NT2/D1 (cell line): ENCODE measurements around the gene MAP9.
A peak's percentile ranks its signal among the peaks of the same experiment; 100 is the strongest.

Experiments
- DNase-seq: peaks from one replicate; pipeline ENCODE4 v3.0.0-alpha.2; 2011; ENCODE audit warnings: low read depth, low spot score
- H3K27me3 ChIP-seq: 2 replicates; pipeline ENCODE4 v1.6.0; 2011; ENCODE audit warnings: mild to moderate bottlenecking; ENCODE audit not compliant: insufficient read length, insufficient read depth
- H3K36me3 ChIP-seq: 2 replicates; pipeline ENCODE4 v1.6.1; 2011; ENCODE audit warnings: mild to moderate bottlenecking, low read length, mixed read lengths; ENCODE audit not compliant: insufficient read depth, insufficient read length
- H3K4me1 ChIP-seq: 2 replicates; pipeline ENCODE4 v1.5.1; 2011; ENCODE audit not compliant: insufficient read depth, insufficient read length
- H3K4me3 ChIP-seq: 2 replicates; pipeline ENCODE4 v1.5.1; 2011; ENCODE audit warnings: low read depth; ENCODE audit not compliant: insufficient read length
- H3K9ac ChIP-seq: 2 replicates; pipeline ENCODE4 v1.6.0; 2011; ENCODE audit warnings: low read depth; ENCODE audit not compliant: insufficient read length
- H3K9me3 ChIP-seq: 2 replicates; pipeline ENCODE4 v1.5.1; 2011; ENCODE audit warnings: mild to moderate bottlenecking, low read length; ENCODE audit not compliant: insufficient read depth
- SUZ12 ChIP-seq: IDR thresholded peaks from 2 replicates; pipeline ENCODE4 v1.6.1; 2011; ENCODE audit not compliant: insufficient read length, insufficient read depth; ENCODE audit errors: extremely low read depth
- YY1 ChIP-seq: IDR thresholded peaks from 2 replicates; pipeline ENCODE4 v1.6.1; 2011; ENCODE audit not compliant: insufficient read length, insufficient read depth
- ZNF274 ChIP-seq: IDR thresholded peaks from 2 replicates; pipeline ENCODE4 v1.6.1; 2011; ENCODE audit warnings: mild to moderate bottlenecking, low read depth, low read length

Gene MAP9

DNA sequence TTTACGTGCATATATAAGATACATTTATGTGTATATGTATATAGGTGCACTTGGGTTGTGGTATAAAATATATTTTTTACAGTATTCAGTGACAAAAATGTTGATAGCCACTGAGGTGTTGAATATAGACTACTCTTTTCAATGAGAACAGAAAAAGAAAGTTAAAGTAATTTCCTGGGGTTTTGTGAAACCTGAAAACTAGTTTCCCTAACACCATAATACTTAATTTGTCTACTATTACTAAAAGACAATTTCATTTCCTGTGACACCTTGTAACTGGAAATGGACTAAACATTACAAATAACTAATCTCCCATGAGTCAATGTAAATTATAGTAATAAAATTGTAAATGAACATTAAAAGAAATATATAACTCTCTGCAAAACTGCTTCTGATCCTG, 32.0 kb upstream of the MAP9 start:
- no peaks in the 10 kb centered on the region for H3K4me1 ChIP-seq
- H3K36me3 ChIP-seq, result no peaks in the 10 kb centered on the region
- no peak overlapping the region for H3K4me3 ChIP-seq
- no peak for TF ChIP-seq SUZ12
- TF ChIP-seq YY1, result no peak
- TF ChIP-seq ZNF274, result no peak
- H3K9ac ChIP-seq, result no peak overlapping the region
- no peaks in the 10 kb centered on the region for H3K27me3 ChIP-seq
- no peak for DNase-seq
- no peaks in the 10 kb centered on the region; the same call in 1 of the 2 replicates for H3K9me3 ChIP-seq

DNA sequence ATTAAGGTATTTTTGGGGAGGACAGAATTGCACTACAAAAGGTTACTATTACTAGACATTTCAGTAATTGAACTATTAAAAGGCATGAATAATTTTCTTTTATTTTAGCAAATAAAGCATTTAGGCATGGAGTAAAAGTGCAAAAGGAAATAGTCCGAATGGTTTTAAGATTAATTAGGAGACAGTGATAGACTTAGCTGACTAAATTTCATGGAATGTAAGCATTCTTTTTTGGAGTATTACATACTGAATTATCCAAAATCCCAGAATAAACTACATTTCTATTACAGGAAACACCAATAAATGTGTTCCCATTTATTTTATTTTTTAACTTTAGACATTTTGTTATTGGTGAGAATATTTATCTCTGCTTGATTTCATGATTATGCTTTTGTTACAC, 30.7 kb upstream of the MAP9 start:
- DNase-seq, result no peak
- TF ChIP-seq SUZ12, result no peak
- no peak for TF ChIP-seq ZNF274
- no peak for TF ChIP-seq YY1
- H3K36me3 ChIP-seq, result no peaks in the 10 kb centered on the region
- H3K27me3 ChIP-seq, result no peaks in the 10 kb centered on the region
- no peaks in the 10 kb centered on the region; the same call in 1 of the 2 replicates for H3K9me3 ChIP-seq
- H3K4me1 ChIP-seq, result no peaks in the 10 kb centered on the region
- H3K9ac ChIP-seq, result no peak overlapping the region
- no peak overlapping the region for H3K4me3 ChIP-seq

DNA sequence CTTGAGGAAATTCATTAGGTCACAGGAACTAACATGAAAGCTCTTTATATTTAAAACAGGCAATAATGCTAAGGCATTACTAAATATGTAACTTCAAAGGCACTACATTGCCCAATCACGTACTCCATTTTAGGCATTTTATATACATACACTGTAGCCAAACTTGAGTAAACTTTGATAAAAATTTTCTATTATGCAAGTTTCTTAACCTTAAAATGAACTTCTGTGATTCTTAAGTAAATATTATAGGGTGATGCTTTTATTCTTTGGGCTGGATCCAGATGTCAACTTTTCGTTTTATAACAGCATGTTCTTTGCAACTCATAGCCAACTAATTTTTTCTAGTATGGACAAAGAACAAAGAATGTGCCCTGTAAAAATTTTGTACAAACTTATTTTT, 28.3 kb upstream of the MAP9 start:
- DNase-seq, result no peak

DNA sequence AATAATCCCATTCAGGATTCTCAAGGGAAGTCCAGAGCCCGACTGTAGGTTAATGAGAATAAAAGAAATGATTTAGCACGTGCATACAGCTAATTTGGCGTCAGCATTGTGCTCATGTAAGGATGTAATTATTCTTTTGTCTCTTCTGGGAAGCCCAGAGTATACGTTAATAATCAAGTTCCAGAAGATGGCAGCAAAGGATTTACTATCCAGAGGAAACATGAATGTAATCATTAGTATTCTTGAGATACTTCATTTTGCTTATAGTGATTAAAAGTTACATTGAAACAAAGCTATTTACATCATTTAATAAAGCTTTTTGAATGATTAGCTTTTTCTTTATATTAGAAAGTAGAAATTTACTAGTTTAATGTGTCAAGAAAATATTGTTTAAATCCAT, 27.1 kb upstream of the MAP9 start:
- no peak overlapping the region for H3K9ac ChIP-seq
- TF ChIP-seq YY1 (no peak), ZNF274 (no peak), SUZ12 (no peak)
- no peaks in the 10 kb centered on the region for H3K4me1 ChIP-seq
- DNase-seq, result peak; percentile 13
- no peak overlapping the region for H3K4me3 ChIP-seq
- H3K27me3 ChIP-seq, result no peaks in the 10 kb centered on the region
- H3K9me3 ChIP-seq, result no peaks in the 10 kb centered on the region
- no peaks in the 10 kb centered on the region for H3K36me3 ChIP-seq

More for the DNA sequence above, 28.3 kb upstream of the MAP9 start:
- no peak for TF ChIP-seq YY1
- TF ChIP-seq SUZ12, result no peak
- no peak for TF ChIP-seq ZNF274
- H3K36me3 ChIP-seq, result no peaks in the 10 kb centered on the region
- H3K9me3 ChIP-seq, result no peaks in the 10 kb centered on the region
- H3K4me3 ChIP-seq, result no peak overlapping the region
- no peak overlapping the region for H3K9ac ChIP-seq
- no peaks in the 10 kb centered on the region for H3K27me3 ChIP-seq
- H3K4me1 ChIP-seq, result no peaks in the 10 kb centered on the region

DNA sequence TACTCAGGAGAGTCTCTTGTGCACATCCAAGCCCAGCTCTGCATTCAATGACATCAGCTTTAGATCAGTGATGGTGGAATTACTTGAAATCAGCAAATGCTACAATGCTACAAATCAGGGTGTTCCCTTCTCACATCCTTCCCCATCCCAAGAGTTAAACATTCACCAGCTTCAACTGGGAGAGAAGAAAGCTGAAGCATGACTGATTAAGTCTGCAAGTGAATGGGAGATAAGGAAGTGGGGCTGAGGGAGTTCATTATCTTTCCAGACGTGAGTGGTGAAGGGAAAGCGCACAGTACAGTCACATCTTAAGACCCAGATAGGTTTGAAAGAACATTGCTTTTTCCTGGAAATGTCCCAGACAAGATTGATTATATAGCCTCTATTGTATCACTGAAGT, 26.2 kb upstream of the MAP9 start:
- H3K36me3 ChIP-seq, result no peaks in the 10 kb centered on the region
- no peak overlapping the region for H3K9ac ChIP-seq
- no peaks in the 10 kb centered on the region for H3K9me3 ChIP-seq
- DNase-seq, result no peak
- H3K27me3 ChIP-seq, result no peaks in the 10 kb centered on the region
- H3K4me1 ChIP-seq, result no peaks in the 10 kb centered on the region
- no peak for TF ChIP-seq YY1
- no peak for TF ChIP-seq SUZ12
- TF ChIP-seq ZNF274, result no peak
- H3K4me3 ChIP-seq, result no peak overlapping the region

DNA sequence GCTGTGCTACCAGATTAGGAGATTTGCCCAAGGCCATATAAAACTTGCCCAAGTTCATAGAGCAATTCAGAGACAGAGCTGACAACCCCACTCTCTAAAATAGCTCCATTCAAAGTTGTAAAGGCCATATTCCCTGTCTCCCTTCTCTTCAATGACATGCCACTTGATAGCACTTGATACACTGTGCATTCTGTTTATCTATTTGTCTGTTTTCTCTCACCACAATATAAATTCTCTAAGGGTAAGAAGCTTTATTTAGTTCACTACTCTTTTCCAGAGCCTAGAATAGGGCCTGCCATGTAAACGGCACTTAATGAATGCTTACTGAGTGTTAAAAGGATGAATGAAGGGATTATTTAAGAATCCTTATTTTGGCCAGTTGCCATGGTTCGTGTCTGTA, 24.1 kb upstream of the MAP9 start:
- H3K4me3 ChIP-seq, result no peak overlapping the region
- no peaks in the 10 kb centered on the region for H3K9me3 ChIP-seq
- no peak overlapping the region for H3K9ac ChIP-seq
- no peaks in the 10 kb centered on the region for H3K4me1 ChIP-seq
- no peak for DNase-seq
- H3K36me3 ChIP-seq, result no peaks in the 10 kb centered on the region
- H3K27me3 ChIP-seq, result no peaks in the 10 kb centered on the region
- no peak for TF ChIP-seq SUZ12
- TF ChIP-seq YY1, result no peak
- TF ChIP-seq ZNF274, result no peak

DNA sequence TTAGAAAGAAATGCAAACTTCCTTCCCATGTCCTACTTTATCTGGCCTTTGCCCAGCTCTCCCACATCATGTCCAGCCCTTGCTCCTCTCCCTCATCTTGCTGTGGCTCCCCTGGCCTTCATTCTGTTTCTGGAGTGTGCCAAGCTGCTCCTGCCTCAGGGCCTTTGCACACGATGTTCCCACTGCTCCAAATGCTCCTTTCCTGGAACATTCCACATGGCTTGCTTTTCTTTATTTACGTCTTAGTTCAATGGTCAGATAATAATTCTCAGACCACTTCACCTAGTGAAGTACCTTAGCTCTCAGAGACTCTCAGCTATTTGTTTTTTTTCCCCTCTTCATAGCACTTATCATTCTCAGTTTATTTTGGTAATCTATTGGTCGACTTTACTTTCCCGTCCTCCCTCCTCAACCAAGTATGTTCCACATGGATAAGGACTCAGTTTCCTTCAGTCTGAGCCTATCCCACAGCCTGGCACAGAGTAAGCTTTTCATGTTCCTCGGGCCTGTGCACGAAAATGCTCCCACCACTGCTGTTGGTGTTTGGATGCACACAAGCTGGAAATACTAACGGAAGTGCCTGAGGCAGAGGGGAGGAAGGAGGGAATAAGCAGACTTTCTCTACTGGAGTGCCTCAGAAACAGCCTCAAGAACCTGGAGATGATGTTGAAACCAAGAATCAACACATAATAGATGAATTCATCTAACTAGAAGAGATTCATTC, 23.4 kb upstream of the MAP9 start:
- TF ChIP-seq ZNF274 (no peak), YY1 (no peak), SUZ12 (no peak)

More for the DNA sequence above, 23.4 kb upstream of the MAP9 start:
- Histone ChIP-seq H3K4me3 (no peak overlapping the region), H3K27me3 (no peaks in the 10 kb centered on the region), H3K9ac (no peak overlapping the region), H3K4me1 (no peaks in the 10 kb centered on the region), H3K36me3 (no peaks in the 10 kb centered on the region), H3K9me3 (no peaks in the 10 kb centered on the region)
- no peak for DNase-seq
